ENCODE data around the gene ZFR.
"Not testable (repeated sequence)": the region's sequence is repeated elsewhere in the genome, so short reads cannot be mapped to it uniquely, and the experiment has no call there.

Gene ZFR

GRCh38 chr5:32405507-32405906 is 39.0 kb downstream of the ZFR start:
- DNase-seq = no peak

GRCh38 chr5:32403760-32404159 is 40.8 kb downstream of the ZFR start:
- DNase-seq = no peak

GRCh38 chr5:32400401-32400800 is 44.1 kb downstream of the ZFR start:
- no peak for DNase-seq

- not testable (repeated sequence) for DNase-seq
Measured at GRCh38 chr5:32398754-32399153, 45.8 kb downstream of the ZFR start.

- DNase-seq = no peak
Measured at GRCh38 chr5:32394981-32395380, 49.6 kb downstream of the ZFR start.

- no peak for DNase-seq
Measured at GRCh38 chr5:32392039-32392438, 52.5 kb downstream of the ZFR start.

GRCh38 chr5:32390819-32391591 is 53.5 kb downstream of the ZFR start:
- no peak for DNase-seq

- no peak for DNase-seq
Measured at GRCh38 chr5:32388432-32389129, 56.0 kb downstream of the ZFR start.

GRCh38 chr5:32387841-32388240 is 56.7 kb downstream of the ZFR start:
- DNase-seq = no peak

GRCh38 chr5:32387211-32387610 is 57.3 kb downstream of the ZFR start:
- no peak for DNase-seq

GRCh38 chr5:32384621-32385020 is 59.9 kb downstream of the ZFR start:
- no peak for DNase-seq

GRCh38 chr5:32383586-32383985 is 61.0 kb downstream of the ZFR start:
- no peak for DNase-seq

GRCh38 chr5:32383065-32383464 is 61.5 kb downstream of the ZFR start:
- no peak for DNase-seq

GRCh38 chr5:32379421-32379820 is 65.1 kb downstream of the ZFR start:
- no peak for DNase-seq

GRCh38 chr5:32378966-32379365 is 65.6 kb downstream of the ZFR start:
- DNase-seq = no peak

- no peak for DNase-seq
Measured at GRCh38 chr5:32369542-32370155, 74.9 kb downstream of the ZFR start.

- no peak for DNase-seq
Measured at GRCh38 chr5:32369032-32369431, 75.5 kb downstream of the ZFR start.

GRCh38 chr5:32367271-32367670 is 77.3 kb downstream of the ZFR start:
- DNase-seq = not testable (repeated sequence)

- DNase-seq = no peak
Measured at GRCh38 chr5:32365623-32366022, 78.9 kb downstream of the ZFR start.

- no peak for DNase-seq
Measured at GRCh38 chr5:32363030-32363429, 81.5 kb downstream of the ZFR start.

GRCh38 chr5:32362527-32362926 is 82.0 kb downstream of the ZFR start:
- DNase-seq = no peak

- DNase-seq = no peak
Measured at GRCh38 chr5:32360906-32361305, 83.6 kb downstream of the ZFR start.

- DNase-seq = no peak
Measured at GRCh38 chr5:32358611-32359010, 85.9 kb downstream of the ZFR start.

- no peak for DNase-seq
Measured at GRCh38 chr5:32357658-32358057, 86.9 kb downstream of the ZFR start.
